Measurements from ENCODE around the gene NT5C2. TPM values are rescaled to one million over a fixed set of nuclear protein-coding genes. Genes with fewer than 3 reads are reported as not detected.

NT5C2 gene
- polyA plus RNA-seq, 1 of the 3 experiments (the other 2 are of a cell fraction), result 29.6 TPM

DNA sequence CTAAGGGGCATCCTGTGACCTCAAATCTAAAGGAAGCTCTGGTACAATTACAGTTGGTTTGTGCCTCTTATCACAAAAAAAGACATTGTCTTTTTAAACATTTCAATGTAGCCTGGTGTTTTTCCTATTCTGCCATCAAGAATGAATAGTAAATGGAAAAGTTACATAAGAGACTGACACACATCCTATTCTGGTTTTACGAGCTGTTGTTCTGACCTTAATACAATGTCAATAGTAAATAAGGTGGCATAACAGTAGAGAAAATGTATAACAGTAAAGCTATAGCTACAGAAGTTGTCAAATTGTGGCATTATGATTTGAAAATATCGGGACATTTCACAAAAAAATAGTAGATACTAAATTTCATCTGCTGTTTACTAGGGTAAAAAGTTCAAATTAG, 88.4 kb downstream of the NT5C2 start (continued):
- TF ChIP-seq, protein P1, sequence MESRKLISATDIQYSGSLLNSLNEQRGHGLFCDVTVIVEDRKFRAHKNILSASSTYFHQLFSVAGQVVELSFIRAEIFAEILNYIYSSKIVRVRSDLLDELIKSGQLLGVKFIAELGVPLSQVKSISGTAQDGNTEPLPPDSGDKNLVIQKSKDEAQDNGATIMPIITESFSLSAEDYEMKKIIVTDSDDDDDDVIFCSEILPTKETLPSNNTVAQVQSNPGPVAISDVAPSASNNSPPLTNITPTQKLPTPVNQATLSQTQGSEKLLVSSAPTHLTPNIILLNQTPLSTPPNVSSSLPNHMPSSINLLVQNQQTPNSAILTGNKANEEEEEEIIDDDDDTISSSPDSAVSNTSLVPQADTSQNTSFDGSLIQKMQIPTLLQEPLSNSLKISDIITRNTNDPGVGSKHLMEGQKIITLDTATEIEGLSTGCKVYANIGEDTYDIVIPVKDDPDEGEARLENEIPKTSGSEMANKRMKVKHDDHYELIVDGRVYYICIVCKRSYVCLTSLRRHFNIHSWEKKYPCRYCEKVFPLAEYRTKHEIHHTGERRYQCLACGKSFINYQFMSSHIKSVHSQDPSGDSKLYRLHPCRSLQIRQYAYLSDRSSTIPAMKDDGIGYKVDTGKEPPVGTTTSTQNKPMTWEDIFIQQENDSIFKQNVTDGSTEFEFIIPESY (IDR thresholded peaks at IDR 0.05; ENCODE audit: borderline replicate concordance, low read depth), result no peak
- TF ChIP-seq FOSL2 (IDR thresholded peaks at IDR 0.05; ENCODE audit: borderline replicate concordance, low read depth), result no peak

GRCh38 chr10:103103989-103104388, 89.1 kb downstream of the NT5C2 start:
- Histone ChIP-seq H2AFZ (ENCODE audit: low read depth) (no peak overlapping the region), H3K79me2 (ENCODE audit: insufficient read depth) (peaks cover 25% of the 10 kb centered on the region; the same call in 1 of the 2 replicates), H3K27ac (ENCODE audit: low read depth in 2 of 2, low read length in 1 of 2) (no peak overlapping the region), H3K4me3 (ENCODE audit: low read depth in 2 of 2, low read length in 1 of 2) (no peak overlapping the region), H3K36me3 (replicated peaks in 1 of 2; ENCODE audit: control insufficient read depth in 1 of 2, insufficient read depth in 2 of 2, low read length in 1 of 2) (peaks cover 59 to 61% of the 10 kb centered on the region in 2 experiments), H3K4me1 (ENCODE audit: control insufficient read depth in 1 of 2, insufficient read depth in 2 of 2, low read depth in 1 of 2, low read length in 1 of 2) (peaks cover 5 to 6% of the 10 kb centered on the region in 2 experiments; a peak in 3 of 4 replicates), H3F3A (replicated peaks; ENCODE audit: insufficient read depth) (no peaks in the 10 kb centered on the region), H3K9me3 (no peaks in the 10 kb centered on the region), H3K9me2 (no peaks in the 10 kb centered on the region), H3K27me3 (ENCODE audit: insufficient read depth) (no peaks in the 10 kb centered on the region), H3K4me2 (no peak overlapping the region), H3K9ac (no peak overlapping the region), H4K20me1 (ENCODE audit: insufficient read depth) (no peaks in the 10 kb centered on the region)
- DNase-seq, result no peak
- WGBS (ENCODE audit: low lambda C conversion rate), result 98% methylated on average over 2 of the region's 2 CpGs
- CTCF ChIA-PET, result interaction anchor here (0.6 to 1.9 kb wide), 5 partner anchors 11 to 187 kb away, joined by 3 to 6 read pairs (median 4); no protein-coding TSS in a partner anchor
- POLR2A ChIA-PET, result interaction anchor here (1.5 kb wide), 1 partner anchor 173 kb away, joined by 3 read pairs; the partner anchor contains the start of gene INA
- no peak for TF ChIP-seq EZH2phosphoT487 (IDR thresholded peaks at IDR 0.05; ENCODE audit: borderline replicate concordance, low read depth)
- TF ChIP-seq MXI1 (IDR thresholded peaks at IDR 0.05; ENCODE audit: low read depth, low read length), result no peak
- TF ChIP-seq USF2 (IDR thresholded peaks at IDR 0.05; ENCODE audit: borderline replicate concordance, low read depth, low read length), result no peak
- no peak for TF ChIP-seq FOXM1 (IDR thresholded peaks at IDR 0.05; ENCODE audit: low read depth)
- no peak for TF ChIP-seq CHD2 (IDR thresholded peaks at IDR 0.05; ENCODE audit: low read length, partially characterized antibody)
- no peak for TF ChIP-seq GABPA (IDR thresholded peaks at IDR 0.05; ENCODE audit: low read depth)
- TF ChIP-seq, protein P2, sequence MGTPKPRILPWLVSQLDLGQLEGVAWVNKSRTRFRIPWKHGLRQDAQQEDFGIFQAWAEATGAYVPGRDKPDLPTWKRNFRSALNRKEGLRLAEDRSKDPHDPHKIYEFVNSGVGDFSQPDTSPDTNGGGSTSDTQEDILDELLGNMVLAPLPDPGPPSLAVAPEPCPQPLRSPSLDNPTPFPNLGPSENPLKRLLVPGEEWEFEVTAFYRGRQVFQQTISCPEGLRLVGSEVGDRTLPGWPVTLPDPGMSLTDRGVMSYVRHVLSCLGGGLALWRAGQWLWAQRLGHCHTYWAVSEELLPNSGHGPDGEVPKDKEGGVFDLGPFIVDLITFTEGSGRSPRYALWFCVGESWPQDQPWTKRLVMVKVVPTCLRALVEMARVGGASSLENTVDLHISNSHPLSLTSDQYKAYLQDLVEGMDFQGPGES (IDR thresholded peaks at IDR 0.05; ENCODE audit: low read depth, low read length), result no peak
- TF ChIP-seq FOXJ3 (CRISPR knock-in tag; IDR thresholded peaks at IDR 0.05), result no peak
- TF ChIP-seq NRF1 (IDR thresholded peaks at IDR 0.05; ENCODE audit: low read depth, low read length), result no peak
- TF ChIP-seq RXRA (IDR thresholded peaks at IDR 0.05; ENCODE audit: borderline replicate concordance, low read depth), result no peak
- TF ChIP-seq, protein P3, sequence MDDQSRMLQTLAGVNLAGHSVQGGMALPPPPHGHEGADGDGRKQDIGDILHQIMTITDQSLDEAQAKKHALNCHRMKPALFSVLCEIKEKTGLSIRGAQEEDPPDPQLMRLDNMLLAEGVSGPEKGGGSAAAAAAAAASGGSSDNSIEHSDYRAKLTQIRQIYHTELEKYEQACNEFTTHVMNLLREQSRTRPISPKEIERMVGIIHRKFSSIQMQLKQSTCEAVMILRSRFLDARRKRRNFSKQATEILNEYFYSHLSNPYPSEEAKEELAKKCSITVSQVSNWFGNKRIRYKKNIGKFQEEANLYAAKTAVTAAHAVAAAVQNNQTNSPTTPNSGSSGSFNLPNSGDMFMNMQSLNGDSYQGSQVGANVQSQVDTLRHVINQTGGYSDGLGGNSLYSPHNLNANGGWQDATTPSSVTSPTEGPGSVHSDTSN (IDR thresholded peaks at IDR 0.05), result no peak
- no peak for TF ChIP-seq EP300 (IDR thresholded peaks at IDR 0.05; ENCODE audit: borderline replicate concordance in 1 of 2, low read depth in 1 of 2, low read length in 1 of 2)
- TF ChIP-seq SIN3A (IDR thresholded peaks at IDR 0.05; ENCODE audit: borderline replicate concordance, low read depth, low read length), result no peak
- TF ChIP-seq TCF12 (IDR thresholded peaks at IDR 0.05), result no peak
- TF ChIP-seq RAD21 (IDR thresholded peaks at IDR 0.05; ENCODE audit: low read length), result no peak

Data from SK-N-SH (cell line).